ENCODE data around the gene UTS2R. TPM values are rescaled to one million over a fixed set of nuclear protein-coding genes. Genes with fewer than 3 reads are reported as not detected.
A peak's percentile ranks its signal among the peaks of the same experiment; 100 is the strongest.

The UTS2R gene
- total and polyA plus RNA-seq, 2 of the 4 experiments (the other 2 are of a cell fraction): not detected

GRCh38 chr17:82419540-82419939 is 48.0 kb downstream of the UTS2R start:
- Histone ChIP-seq H3K14ac (replicated peaks; ENCODE audit: low read depth, low read length) (no peak overlapping the region), H3K36me3 (ENCODE audit: control insufficient read depth, insufficient read depth, low read length) (peaks cover 2% of the 10 kb centered on the region; the same call in 1 of the 2 replicates), H4K91ac (ENCODE audit: insufficient read depth, low read depth, low read length) (no peak overlapping the region), H3K4me3 (ENCODE audit: insufficient read depth, low read depth, low read length) (peak overlapping the region; percentile 6; the same call in 1 of the 2 replicates), H2AK9ac (replicated peaks; ENCODE audit: low read depth, low read length, poor library complexity) (no peak overlapping the region), H3K4me2 (ENCODE audit: low read depth, low read length) (peak overlapping the region; percentile 98; the same call in 1 of the 2 replicates), H3K9me1 (ENCODE audit: insufficient read depth, low read length) (0 out of 2 replicates have a peak, but pooled peaks cover 4% of the 10 kb centered on the region), H2AFZ (replicated peaks; ENCODE audit: low read length, poor library complexity) (no peak overlapping the region), H2AK5ac (ENCODE audit: low read depth, low read length) (no peak overlapping the region), H2BK5ac (ENCODE audit: low read depth, low read length, poor library complexity, severe bottlenecking) (no peak overlapping the region), H2BK120ac (ENCODE audit: low read depth, low read length) (no peak overlapping the region), H3K9ac (ENCODE audit: low read depth, low read length) (no peak overlapping the region), H3K4me1 (ENCODE audit: control insufficient read depth, insufficient read depth, low read length) (no peaks in the 10 kb centered on the region), H4K8ac (ENCODE audit: low read depth in 2 of 2, low read length in 2 of 2) (peak overlapping the region in 1 of 2 experiments; percentile 62; a peak in 1 of 4 replicates), H3K4ac (ENCODE audit: low read depth, low read length) (no peak overlapping the region), H4K5ac (ENCODE audit: low read depth, low read length) (no peak overlapping the region), H3K9me3 (ENCODE audit: control insufficient read depth, insufficient read depth, low read length) (peaks cover 5% of the 10 kb centered on the region; the same call in 1 of the 2 replicates), H3K79me1 (ENCODE audit: low read depth in 1 of 2, low read length in 2 of 2) (peaks cover 0 to 11% of the 10 kb centered on the region in 2 experiments; a peak in 1 of 4 replicates), H3K27me3 (ENCODE audit: control insufficient read depth, insufficient read depth, low read length) (no peaks in the 10 kb centered on the region), H3K27ac (ENCODE audit: insufficient read depth, low read length) (no peak overlapping the region), H2BK15ac (ENCODE audit: low read depth, low read length) (no peak overlapping the region), H2BK20ac (ENCODE audit: low read depth, low read length) (no peak overlapping the region), H4K20me1 (ENCODE audit: insufficient read depth, low read length) (peaks cover 16% of the 10 kb centered on the region), H3K56ac (ENCODE audit: extremely low read depth, insufficient read depth, low read length) (no peak overlapping the region), H3K18ac (ENCODE audit: low read depth, low read length) (no peak overlapping the region), H3K23ac (ENCODE audit: low read depth, low read length) (no peak overlapping the region)
- BruUV-seq (replicated peaks): no TSS peak
- TF ChIP-seq USF2 (IDR thresholded peaks at IDR 0.05; ENCODE audit: low read depth, low read length) (no peak), POLR2A (IDR thresholded peaks at IDR 0.05; ENCODE audit: low read depth, low read length) (no peak), CEBPB (IDR thresholded peaks at IDR 0.05; ENCODE audit: low read depth, low read length) (no peak), NFE2L2 (IDR thresholded peaks at IDR 0.05; ENCODE audit: low read depth, low read length) (no peak), FOS (IDR thresholded peaks at IDR 0.05; ENCODE audit: low read depth, low read length) (no peak), SMC3 (IDR thresholded peaks at IDR 0.05; ENCODE audit: low read depth, low read length) (no peak), RAD21 (IDR thresholded peaks at IDR 0.05; ENCODE audit: low read length) (no peak), RCOR1 (IDR thresholded peaks at IDR 0.05; ENCODE audit: insufficient replicate concordance, low read length) (no peak), CHD1 (IDR thresholded peaks at IDR 0.05; ENCODE audit: low read depth, low read length) (no peak), MAFK (IDR thresholded peaks at IDR 0.05; ENCODE audit: low read depth, low read length) (no peak), RFX5 (IDR thresholded peaks at IDR 0.05; ENCODE audit: low read depth, low read length) (no peak), ELK1 (IDR thresholded peaks at IDR 0.05; ENCODE audit: borderline replicate concordance, low read depth, low read length) (no peak), CTCF (conservative IDR thresholded peaks at IDR 0.05; ENCODE audit: low read depth, low read length) (no peak), MXI1 (IDR thresholded peaks at IDR 0.05; ENCODE audit: borderline replicate concordance, low read depth, low read length) (no peak), BHLHE40 (IDR thresholded peaks at IDR 0.05; ENCODE audit: low read depth, low read length) (no peak), MAZ (IDR thresholded peaks at IDR 0.05; ENCODE audit: borderline replicate concordance, low read depth, low read length) (no peak)
- 100% methylated on average over 1 of the region's 2 CpGs; no CpG with 5 or more reads in 1 of the 2 experiments for WGBS, 2 experiments (ENCODE audit: extremely low coverage in 2 of 2, insufficient read length in 1 of 2)
- dilution Hi-C loops (cut with HindIII; ENCODE audit: low sequenced_read_pairs, unreplicated experiment): no loop called here
- POLR2A ChIA-PET (ENCODE audit: unreplicated experiment): no interaction called here
- CTCF ChIA-PET: no interaction called here
- in situ Hi-C loops (cut with MboI; ENCODE audit: low sequenced_read_pairs): no loop called here
- intact Hi-C loops (cut with micrococcal nuclease): no loop called here
- no peak for ATAC-seq (ENCODE audit: low read depth)
- DNase-seq: no peak

Data from IMR-90 (cell line).